Inflammatory macrophage treated with lipopolysaccharide for 1 hour (primary cell): ENCODE results near the gene SKIC8.
A peak's percentile ranks its signal among the peaks of the same experiment; 100 is the strongest.

Source experiments
- DNase-seq, 2 donors: peaks; one replicate each; pipeline ENCODE4 v3.0.0-alpha.2; 2020 to 2022

Gene SKIC8

GRCh38 chr15:78321786-78322185, 22.4 kb upstream of the SKIC8 start:
- no peak for DNase-seq

DNA sequence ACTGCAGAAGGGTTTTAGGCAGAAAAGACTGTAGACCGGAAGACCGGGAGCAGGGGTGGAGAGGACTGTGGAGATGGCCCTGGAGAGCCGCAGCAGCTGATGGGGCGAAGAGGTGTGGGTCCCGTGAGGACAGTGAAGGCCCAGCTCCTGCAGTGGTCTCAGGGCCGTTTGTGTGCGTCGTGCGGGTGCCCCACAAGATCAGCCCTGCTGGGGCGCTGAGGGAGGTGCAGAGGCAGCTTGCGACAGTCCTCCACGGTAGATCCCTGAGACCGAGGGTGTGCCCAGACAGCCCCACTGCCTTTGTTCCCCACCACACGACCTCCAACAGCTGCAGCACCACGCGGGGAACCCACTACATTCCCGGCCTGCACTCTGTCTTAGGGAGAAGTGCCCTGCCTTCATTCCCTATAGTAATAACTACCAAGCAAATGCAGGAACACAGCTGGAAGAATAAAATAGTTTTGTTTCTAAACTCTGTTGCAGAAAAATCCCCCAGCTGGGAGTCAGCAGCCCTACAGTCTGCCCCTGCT, 21.7 kb upstream of the SKIC8 start:
- no peak for DNase-seq

- no peak for DNase-seq
Observed at GRCh38 chr15:78320183-78320582, 20.8 kb upstream of the SKIC8 start.

DNA sequence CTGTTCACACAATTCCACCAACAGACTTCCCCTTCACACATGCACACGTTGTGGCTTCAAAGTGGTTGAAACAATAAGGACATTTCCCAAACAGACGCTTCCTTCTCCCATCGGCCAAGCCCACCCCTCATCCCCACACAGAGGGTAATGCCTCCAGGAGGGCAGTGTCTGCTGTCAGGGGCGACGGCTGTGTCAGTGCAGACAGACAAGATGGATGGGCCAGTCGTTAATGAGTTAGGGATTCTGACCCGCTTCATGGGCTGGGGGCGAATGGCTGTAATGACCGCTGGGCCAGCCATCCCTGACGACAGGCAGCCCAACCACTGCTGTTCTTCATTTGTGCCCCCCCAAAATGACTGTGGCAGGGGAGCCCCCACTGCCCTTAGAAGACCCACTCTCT, 20.2 kb upstream of the SKIC8 start:
- DNase-seq, result no peak

DNA sequence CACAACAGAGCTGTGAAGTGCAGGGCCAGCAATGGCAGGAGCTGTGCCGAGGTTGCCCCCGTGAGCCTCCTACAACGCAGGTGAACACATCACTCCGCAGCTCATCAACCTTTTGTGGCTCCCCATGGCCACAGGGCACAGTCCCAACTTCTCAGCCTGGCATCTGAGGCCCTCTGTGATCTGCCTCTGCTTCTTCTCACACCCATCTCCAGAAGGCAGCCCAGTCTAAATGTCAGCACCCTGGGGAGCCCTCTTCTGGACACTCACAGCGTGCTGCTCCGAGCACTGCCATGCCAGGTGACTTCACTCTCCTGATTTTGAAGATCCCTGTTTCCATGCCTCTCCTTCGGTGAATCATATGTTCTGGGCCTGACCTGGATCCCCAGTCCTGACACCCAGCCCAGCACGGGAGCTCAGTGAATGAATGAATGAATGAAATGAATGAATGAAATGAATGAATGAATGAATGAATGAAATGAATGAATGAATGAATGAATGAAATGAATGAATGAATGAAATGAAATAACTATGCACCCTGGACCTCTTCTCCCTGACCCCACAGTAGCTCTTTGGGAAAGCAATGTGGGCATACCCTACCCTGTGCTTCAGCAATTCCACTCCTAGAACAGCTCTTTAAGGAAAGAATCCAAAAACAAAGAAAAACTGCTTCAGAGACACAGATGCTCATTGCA, 17.9 kb upstream of the SKIC8 start:
- no peak for DNase-seq

GRCh38 chr15:78316283-78317083, 17.1 kb upstream of the SKIC8 start:
- DNase-seq, result no peak

DNA sequence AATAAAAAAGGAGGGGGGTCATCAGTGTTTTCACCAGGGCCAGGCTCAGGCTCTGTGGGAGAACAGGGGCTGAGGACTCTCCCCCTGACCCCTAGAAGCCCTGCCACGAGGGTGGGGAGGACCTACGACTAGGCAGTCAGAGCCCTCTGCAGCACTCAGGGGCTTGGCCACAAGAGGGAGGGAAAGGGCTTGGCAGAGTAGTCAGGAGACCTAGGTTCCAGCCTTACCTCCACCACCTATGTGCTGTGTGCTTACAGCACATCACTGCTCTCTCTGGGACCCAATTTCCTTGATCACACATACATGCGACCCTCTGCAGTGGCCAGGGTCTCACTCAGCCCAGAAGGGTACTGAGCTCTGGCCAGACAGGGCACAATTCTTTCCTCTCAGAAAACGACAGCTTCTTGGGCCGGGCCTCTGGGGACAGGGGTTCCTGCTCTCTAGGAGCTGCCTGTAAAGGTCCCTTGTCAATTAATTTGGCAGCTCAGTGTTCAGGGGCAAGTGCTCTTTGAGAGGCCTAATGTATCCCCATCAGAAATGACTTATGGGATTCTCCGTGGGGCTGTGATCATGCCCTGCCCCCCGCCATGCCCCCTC, 16.4 kb upstream of the SKIC8 start:
- DNase-seq, result no peak

DNA sequence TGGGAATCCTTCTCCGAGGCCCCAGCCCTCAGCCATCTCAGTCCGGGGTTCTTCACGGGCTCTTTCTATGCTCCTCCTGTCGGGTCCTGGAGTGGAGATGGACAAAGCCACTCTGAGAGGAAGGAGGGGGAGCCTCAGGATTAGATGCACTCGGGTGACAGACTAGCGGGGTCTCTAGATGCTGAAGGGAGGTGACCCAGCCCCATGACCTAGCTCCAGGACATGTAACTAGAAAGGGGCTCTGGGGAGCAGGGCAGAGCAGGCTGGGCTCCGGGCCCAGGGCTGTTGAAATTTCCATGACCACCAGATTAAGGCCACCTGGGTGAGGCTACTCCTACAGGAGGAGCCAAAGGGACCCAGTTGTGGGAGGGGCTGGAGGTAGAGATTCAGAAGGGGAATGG, 14.8 kb upstream of the SKIC8 start:
- no peak for DNase-seq

GRCh38 chr15:78313383-78313782, 14.0 kb upstream of the SKIC8 start:
- DNase-seq, result no peak

DNA sequence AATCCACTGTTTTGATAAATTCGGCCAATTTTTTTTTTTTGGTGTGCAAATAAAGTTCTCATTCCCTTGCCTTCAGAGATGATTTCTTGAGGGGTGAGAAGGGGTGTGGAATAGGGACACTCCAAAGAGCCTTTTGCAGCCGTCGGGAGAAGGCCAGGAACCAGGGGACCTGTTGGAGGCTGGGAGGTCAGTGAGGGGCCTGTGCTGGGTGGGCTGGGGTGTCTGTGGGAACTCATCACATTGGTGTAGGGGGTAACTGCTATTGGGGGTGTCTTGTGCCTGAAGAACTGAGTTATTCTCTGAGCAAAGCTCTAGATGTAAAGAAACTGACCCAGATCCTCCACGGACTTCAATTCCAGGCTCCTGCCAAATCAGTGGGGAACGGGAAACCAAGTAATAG, 13.5 kb upstream of the SKIC8 start:
- DNase-seq, result no peak

DNA sequence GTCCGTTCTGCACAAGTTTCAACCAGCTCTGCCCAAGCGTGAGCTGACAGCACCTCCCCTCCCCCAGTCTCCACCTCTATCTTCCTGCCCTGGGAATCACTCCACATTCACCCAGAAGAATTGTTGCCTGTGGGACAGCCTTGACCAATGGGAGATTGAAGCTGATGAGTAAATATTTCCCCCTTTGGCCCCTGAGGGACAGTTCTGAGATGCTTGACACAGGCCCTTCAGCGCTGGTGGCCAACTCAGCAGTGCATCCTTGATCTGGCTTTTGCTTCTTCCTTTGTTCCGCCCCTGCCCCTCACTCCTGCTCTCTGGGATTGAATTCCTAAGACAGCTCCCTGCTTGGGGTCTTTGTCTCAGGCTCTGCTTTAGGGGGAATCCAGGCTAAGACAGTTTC, 13.1 kb upstream of the SKIC8 start:
- no peak for DNase-seq

DNA sequence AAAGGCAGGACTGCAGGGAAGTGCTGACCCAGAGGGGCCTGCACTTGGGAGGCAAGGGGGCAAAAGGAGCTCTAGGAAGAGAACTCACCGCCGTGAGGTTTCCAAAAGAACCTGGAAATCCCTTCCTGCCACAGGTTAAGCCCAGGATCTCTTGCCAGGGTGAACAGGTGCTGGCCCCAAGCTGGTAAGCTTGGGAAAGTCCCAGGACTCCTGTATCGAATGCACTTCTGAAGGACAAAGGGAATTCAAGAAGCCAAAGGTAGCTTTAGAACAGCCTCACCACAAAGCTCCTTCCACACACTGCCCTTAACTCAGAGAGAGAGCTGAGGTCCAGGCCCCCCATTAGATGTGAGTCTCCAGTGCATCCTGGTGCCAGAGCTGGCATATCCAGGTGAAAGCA, 11.9 kb upstream of the SKIC8 start:
- DNase-seq, result no peak

- DNase-seq, result peak; percentile 28 to 70
Observed at GRCh38 chr15:78308422-78309032, 9.1 kb upstream of the SKIC8 start.

- DNase-seq, result peak in 1 of 2 donors; percentile 61
Observed at GRCh38 chr15:78307976-78308375, 8.6 kb upstream of the SKIC8 start.

DNA sequence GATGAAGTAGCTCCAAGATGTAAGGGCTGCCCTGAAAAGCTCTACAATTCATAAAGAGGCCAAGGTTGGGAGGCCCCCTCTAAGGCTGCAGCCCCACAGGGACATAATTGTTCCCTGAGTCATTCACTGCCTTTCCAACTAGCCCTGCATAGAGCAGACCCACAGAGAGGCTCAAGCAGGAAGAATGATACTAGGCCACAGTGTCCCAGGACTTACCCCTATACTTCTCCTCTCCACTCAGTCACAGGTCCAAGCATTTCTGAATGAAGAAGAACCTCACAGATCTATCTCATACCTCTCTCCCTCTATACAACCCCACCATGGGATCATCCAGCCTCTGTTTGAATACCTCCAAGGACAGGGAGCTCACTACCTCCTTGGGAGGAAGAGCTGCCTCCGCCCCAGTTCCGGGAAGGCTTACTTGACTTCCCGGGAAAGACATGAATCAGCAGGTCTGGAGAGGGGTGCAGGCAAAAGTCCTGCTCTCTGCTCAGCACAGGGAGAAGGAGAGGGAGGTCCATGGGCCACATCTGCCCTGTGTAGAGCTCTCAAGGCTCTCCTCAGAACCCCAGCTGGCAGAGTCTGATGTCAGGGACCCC, 6.9 kb upstream of the SKIC8 start:
- DNase-seq, result no peak

GRCh38 chr15:78304216-78305066, 5.0 kb upstream of the SKIC8 start:
- no peak for DNase-seq

DNA sequence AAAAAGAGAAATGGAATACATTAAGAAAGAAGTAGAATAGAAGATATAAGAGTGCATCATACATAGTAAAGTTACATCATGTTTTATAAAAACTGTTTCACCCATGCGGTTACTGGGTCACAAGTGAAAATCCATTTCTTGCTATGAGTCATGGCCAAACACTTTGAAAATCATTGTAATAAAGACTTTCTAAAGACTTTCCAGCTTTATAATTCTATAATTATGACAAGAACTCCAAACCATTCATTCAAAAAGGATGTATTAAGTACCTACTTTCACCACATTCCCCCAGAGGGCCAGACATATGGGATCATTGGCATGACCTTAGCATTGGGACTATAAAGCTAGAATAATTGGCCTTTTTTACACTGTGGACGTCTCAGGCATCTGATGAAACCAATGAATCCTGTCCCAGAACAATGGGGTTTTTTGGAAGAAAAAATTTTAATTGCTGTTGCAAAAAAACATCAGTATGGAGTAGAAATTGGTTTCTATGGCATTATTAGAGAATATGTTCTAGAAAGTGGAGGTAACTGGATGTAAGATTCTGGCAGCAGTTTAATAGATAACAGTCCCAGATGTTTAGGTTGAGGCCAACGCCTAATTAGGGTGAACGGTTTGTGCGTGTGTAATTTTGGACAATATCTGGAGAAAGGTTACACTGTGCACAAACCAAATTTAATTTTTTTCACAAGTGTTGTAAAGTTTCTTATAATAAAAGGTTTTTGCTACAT, 3.3 kb upstream of the SKIC8 start:
- peak; percentile 69 to 73 for DNase-seq

DNA sequence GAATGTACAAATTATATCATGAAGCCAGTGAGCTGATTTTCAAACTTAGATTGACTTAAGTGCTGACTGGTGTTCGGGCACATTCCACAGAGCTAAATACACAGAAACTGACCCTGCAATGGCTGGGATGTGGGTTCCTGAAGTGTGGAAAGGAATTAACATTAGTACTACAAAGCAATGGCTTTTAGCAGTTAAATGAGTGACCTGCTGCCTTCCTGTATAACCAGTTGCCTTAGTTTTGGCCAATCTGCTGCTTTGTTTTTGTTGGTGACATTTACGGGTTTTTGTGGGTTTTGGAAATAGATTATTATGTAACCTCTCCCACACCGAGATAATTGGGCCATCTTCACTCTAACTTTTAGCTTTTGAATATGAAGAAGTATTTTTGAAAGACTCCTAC, 2.4 kb upstream of the SKIC8 start:
- DNase-seq, result peak; percentile 78 to 83

GRCh38 chr15:78301326-78301725, 1.9 kb upstream of the SKIC8 start:
- DNase-seq, result peak in 1 of 2 donors; percentile 23

GRCh38 chr15:78292219-78292618, 7.2 kb downstream of the SKIC8 start:
- DNase-seq, result no peak

DNA sequence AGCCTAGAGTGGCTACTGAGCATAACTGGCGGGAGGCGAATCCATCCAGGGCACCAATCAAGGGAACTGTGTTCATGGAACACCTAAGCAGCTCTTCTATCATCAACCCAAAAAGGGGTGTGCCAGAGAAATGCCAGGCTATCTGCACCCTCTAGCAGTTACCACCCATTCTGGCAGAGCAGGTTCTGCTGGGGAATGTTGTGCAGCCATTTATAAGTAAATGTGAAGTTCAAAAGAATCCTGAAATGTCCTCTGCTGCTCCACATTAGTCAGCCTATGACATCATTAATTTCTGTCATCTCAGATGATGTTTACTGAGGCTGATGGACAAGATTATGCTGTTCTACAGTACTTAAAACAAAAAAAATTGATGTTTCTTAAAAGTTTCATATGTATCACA, 7.7 kb downstream of the SKIC8 start:
- DNase-seq, result no peak
